HG02981 (cell line): ENCODE data around the gene ZNF518B.
"Not testable (repeated sequence)": the region's sequence is repeated elsewhere in the genome, so short reads cannot be mapped to it uniquely, and the experiment has no call there.

Experiments used
- ATAC-seq: cut with Tn5 transposase; IDR thresholded peaks from one replicate; pipeline ENCODE4 v1.9.1; 2021; ENCODE audit warnings: mild to moderate bottlenecking, moderate library complexity; ENCODE audit not compliant: unreplicated experiment

The ZNF518B gene

GRCh38 chr4:10459305-10459704, 2.1 kb upstream of the ZNF518B start:
- ATAC-seq = no peak

GRCh38 chr4:10458177-10458576, 951 bp upstream of the ZNF518B start:
- ATAC-seq = no peak

- ATAC-seq = peak; percentile 57
Measured at GRCh38 chr4:10456595-10457254, 501 bp downstream of the ZNF518B start.

- ATAC-seq = no peak
Measured at GRCh38 chr4:10456260-10456594, 999 bp downstream of the ZNF518B start.

- no peak for ATAC-seq
Measured at GRCh38 chr4:10455133-10455532, 2.1 kb downstream of the ZNF518B start.

- ATAC-seq = no peak
Measured at GRCh38 chr4:10454726-10455125, 2.5 kb downstream of the ZNF518B start.

- no peak for ATAC-seq
Measured at GRCh38 chr4:10454121-10454520, 3.1 kb downstream of the ZNF518B start.

GRCh38 chr4:10448991-10449390, 8.2 kb downstream of the ZNF518B start:
- ATAC-seq = no peak

- ATAC-seq = no peak
Measured at GRCh38 chr4:10442976-10443375, 14.2 kb downstream of the ZNF518B start.

GRCh38 chr4:10441512-10441911, 15.7 kb downstream of the ZNF518B start:
- no peak for ATAC-seq

- ATAC-seq = no peak
Measured at GRCh38 chr4:10438924-10439323, 18.3 kb downstream of the ZNF518B start.

GRCh38 chr4:10437735-10438134, 19.5 kb downstream of the ZNF518B start:
- no peak for ATAC-seq

- ATAC-seq = not testable (repeated sequence)
Measured at GRCh38 chr4:10427680-10428079, 29.5 kb downstream of the ZNF518B start.

GRCh38 chr4:10421344-10422055, 35.7 kb downstream of the ZNF518B start:
- no peak for ATAC-seq

- ATAC-seq = no peak
Measured at GRCh38 chr4:10417740-10418139, 39.5 kb downstream of the ZNF518B start.

GRCh38 chr4:10416441-10416840, 40.8 kb downstream of the ZNF518B start:
- ATAC-seq = no peak

GRCh38 chr4:10413177-10413576, 44.0 kb downstream of the ZNF518B start:
- peak; percentile 90 for ATAC-seq

- ATAC-seq = no peak
Measured at GRCh38 chr4:10405672-10406071, 51.6 kb downstream of the ZNF518B start.

GRCh38 chr4:10403633-10404445, 53.4 kb downstream of the ZNF518B start:
- no peak for ATAC-seq

- ATAC-seq = no peak
Measured at GRCh38 chr4:10395971-10396580, 61.1 kb downstream of the ZNF518B start.
